HTERT RPE-1 (cell line): ENCODE measurements around the gene ATP2B3.

Experiments
- in situ Hi-C: fragments of 300-500 bp; cut with MboI; formaldehyde crosslinking; loops from 4 replicates; pipeline ENCODE4 v1.14.3; 2020; ENCODE audit warnings: low sequenced_read_pairs

The ATP2B3 gene

DNA sequence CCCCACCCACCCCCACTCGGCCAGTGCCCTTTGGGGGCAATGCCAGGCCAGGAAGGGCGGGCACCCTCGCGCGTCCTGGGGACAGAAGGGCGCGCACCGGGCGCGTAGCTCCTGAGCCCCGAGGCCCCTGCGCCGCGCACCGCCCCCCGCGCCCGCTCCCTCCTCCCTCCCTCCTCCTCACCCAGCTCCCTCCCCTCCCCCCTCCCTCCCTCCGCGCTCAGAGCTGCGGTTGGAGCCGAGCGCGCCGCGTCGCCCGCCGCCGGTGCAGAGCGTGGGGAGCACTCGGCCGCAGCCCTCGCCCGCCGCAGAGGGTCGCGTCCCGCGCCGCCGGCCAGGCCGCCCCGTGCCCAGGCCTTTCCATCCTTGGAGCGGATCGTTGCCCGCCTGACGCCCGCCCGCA lies at the start of gene ATP2B3:
Gene ATP2B3 (plus strand): TSS at position 220 of the 400 bp plus-strand sequence. CDS start 18,606 bp downstream, outside the sequence.
- in situ Hi-C loops: no loop called here

DNA sequence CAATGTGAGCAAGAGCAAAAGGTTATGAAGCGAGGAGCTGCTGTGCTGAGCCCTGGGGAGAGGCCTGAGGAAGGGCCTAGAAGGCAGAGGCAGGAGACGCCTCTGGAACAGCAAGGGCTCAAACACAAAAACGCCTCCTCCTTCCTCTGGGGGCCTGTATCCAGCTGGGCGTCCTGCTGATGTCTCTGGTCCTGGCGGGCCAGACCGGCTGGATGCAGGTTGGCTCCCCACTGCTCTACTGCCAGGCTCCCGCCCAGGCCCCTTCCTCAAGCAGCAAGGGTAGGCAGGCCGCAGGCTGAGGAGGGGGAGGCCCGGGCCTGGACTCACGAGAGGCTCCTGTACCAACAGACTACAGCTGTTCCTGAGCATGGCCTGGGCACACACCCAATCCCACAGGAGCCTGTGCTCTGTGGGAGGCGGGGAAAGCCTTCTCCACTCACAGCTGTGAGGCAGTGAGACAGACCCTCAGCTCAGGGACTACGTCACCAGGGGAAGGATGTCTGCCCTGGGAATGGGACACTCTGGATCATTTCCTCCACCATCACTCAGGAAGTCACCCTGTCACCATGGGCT lies 49.3 kb upstream of the ATP2B3 start:
- in situ Hi-C loops: no loop called here

DNA sequence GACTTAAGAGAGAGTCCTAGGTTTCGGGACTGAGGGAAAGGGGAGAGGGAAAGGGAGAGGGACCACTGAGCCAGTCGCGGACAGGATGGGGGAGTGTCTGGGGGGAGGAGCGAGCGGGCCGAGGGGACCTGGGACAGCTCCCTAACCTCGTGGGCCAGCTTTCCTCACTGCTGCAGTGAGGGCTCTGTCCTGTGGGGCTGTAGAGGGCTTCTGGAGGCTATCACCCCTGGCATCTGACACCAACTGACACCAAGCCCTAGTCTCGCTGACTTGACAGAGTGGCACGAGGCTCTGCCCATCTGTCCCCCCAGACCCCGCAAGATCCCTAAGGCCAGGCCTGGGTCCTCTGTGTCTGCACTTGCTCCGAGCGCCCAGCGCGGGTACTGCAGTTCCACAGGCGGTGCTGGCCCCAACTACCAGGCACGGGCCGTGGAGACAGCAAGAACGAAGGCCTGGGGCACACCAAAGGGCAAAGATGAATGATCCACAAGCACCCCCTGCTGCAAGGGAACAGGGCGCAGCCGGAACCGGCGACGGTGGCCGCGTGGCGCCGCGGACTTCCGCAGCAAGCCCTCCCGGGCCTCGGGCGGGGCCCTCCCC lies 47.5 kb upstream of the ATP2B3 start:
- in situ Hi-C loops: no loop called here

DNA sequence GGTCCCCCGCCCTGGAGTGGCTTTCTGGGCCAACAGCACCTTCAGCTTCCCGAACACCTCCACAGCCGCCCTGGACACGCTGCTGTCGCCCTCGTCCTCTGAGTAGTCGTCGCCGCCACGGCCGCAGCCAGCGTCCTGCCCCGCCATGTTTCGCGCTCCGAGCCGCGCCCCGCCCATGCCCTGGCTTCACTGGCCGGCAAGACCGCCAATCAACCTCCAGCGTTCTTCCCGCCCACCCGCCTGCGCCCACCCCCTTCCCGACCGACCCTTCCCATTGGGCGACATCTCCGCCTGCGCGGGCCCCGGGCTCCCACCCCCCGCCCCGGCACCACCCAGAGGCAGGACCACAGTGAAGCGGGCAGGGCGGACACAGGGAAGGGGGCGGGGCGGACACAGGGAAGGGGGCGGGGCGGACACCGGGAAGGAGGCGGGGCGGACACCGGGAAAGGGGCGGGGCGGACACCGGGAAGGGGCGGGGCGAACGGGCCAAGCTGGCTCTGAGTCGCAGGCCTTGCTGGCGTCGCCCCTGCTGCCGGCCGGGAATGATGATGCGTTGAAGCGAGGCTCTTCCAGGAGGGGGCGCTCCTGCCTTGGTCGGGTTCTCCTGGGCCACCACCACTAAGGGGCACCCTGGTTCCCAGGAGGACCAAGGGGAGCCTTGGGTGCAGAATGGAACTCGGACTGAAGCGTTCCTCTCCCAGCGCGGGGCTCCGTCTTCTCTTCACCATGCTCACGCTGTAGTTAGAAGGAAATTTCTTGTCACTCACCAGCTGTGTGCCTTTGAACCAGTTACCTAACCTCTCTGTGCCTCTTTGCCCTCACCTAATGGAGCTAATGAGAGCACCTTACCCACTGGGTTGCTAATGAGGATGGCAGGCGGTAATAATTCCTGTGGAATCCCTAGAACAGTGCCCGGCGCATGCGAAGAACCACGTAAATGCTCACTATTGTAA lies 46.8 kb upstream of the ATP2B3 start, which contains the start of gene HAUS7:
Gene HAUS7 (minus strand): TSS at position 166 of the 953 bp plus-strand sequence. CDS start 19 bp downstream, at position 147.
- in situ Hi-C loops: no loop called here

DNA sequence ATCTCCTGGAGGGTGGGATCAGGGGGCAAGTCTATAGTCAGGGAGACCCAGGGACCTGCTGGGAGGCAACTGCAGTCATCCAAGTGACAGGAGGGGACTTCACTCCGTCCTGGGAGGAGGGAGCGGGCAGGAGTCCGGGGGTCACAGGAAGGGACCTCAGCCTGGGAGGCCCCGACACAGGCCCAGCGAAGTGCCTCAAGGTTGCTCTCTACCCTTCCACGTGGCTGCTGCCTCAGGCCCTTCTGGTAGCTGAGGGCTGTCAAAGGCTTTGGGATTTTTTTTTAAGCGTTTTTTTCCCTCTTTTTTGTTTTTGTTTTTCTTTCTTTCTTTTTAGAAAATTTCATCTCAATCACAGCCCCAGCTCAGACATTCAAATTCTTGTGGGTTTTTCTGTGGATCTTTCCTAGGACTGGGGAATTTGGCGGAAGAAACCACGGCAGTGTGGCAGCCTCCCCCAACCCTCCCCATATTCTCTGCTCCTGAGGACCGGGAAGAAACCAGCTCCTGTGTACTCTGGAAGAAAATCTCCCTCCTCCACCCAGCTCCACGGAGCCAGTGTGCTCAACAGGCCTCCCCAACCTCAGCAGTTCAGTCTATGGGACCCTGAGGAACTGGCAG lies 45.7 kb upstream of the ATP2B3 start:
- in situ Hi-C loops: no loop called here

DNA sequence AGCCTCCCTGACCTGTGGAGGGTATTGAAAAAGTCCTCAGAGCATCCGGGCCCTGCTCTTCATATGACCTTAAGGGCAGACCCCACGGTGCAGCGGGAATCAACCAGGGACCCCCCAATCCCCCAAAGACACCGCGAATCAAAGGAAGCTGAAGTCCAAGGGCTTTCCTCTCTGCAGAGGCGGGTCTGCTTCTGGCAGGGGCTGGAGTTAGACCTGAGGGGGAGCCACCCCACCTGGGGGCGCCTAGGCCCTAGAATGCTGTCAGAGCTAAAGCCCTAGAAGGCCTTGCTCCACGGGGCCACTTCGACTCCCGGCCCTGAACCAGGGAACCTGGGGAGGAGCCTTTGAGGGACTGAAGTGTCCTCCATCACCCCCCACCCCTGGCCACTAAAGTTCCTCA lies 44.3 kb upstream of the ATP2B3 start:
- in situ Hi-C loops: no loop called here

DNA sequence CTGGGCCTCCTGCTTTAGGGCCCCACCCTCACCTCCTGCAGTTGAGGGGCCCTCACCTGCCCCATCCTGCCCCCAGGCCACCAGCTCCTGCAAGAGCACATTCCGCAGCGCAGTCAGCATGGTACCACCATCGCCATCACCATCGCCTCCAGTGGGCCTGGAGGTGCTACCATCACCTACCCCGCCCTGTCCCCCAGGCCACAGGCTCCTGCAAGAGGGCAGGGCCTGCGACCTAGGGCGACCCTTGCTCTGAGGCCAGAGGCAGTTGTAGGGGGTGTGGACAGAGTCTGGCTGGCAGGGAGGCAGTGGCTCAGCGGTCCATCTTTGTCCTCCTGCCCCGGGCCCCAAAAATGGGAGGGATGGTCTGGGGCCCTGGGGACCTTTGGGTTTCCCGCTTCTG lies 43.2 kb upstream of the ATP2B3 start:
- in situ Hi-C loops: no loop called here

DNA sequence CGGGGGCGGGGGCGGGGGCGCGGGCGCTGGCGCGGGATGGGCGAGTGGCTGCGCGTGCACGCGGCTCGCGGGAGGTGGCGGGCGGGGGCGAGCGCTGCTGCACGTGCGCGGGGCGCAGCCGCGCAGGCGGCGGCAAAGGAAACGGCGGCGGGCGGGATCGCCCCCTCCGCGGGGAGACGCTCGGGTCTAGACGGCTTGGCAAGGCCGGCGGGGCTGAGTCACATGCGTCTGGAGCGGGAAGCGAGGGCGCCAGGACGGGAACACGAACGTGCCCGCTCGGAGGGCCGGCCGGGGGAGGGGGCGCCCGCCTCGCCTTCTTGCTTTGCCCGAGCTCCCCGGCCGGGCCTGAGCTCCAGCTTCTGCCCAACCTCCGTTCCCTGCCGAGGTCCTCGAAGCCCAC lies 42.7 kb upstream of the ATP2B3 start:
- in situ Hi-C loops: no loop called here

DNA sequence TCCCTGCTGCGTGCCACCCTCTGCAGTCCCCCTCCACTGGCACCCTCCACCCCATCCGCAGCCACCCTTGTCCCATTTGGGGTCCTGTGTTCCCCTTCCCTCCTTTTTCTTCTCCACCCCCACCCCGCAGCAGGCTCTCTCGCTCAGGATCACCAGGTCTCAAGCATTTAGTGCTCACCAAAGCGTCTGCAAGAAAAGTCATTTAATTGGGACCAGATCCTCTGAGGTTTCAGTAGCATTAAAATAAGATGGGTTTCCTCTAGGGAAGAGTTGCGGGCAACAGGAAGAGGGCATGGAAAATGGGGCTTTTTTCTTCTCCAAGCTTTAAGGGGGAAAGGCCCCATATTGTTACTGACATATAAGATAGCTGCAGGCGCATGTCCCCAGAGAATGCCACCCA lies 42.2 kb upstream of the ATP2B3 start:
- in situ Hi-C loops: no loop called here

DNA sequence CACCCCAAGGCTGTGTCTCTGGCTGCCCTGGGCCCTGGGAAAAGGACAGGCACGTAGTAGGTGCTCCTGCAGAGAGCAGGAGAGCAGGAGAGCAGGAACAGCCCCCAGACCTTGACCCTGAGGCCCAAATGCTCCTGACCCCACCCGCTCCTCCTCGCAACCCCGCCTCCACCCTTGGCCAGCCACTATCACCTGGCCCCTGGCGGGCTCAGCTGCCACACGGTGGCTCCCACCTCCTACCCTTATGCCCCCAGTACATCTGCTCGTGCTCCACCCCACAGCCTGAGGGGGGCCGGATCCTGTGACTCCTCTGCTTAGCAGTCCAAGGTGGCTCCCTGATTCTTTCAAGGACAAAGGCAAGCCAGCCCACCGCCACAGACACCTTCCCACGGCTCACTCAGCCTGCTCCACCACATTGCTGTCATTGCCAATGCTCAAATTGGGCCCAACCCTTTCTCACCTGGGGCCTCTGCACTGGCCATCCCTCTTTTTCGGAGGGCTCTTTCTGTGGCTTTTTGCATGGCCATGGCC lies 41.6 kb upstream of the ATP2B3 start:
- in situ Hi-C loops: no loop called here

DNA sequence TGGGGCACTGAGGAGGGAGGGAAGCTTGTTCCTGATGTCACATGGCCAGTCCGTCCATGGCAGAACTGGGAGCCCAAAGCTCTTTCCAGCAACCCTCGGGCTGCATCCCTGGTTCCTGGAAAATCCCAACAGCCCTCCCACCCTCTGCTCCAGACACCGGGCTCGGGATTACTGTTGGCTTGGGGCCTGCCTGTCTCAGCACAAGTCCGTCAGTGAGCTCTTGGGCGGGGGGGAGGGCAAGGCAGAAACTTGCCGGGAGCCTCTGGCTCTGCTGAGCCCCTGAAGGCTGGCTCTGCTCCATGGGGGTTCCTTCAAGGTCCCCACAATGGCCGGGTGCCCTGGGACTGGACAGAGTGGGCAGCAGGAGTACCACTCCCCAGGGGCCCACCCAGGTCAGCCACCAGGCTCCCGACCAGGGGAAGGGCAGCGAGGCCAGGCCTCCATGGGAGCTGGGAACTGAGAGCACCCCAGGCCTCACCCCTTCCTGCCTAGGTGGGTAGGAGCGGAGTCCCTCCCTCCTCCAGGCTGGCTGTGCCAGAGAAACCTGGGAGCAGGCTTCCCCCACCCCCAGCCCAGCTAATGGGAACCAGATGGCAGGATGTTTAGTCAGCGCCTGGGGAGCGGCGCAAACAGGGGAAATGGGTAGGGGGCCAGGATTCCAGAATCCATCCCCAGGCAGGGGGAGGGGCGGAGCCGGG lies 40.6 kb upstream of the ATP2B3 start:
- in situ Hi-C loops: no loop called here

DNA sequence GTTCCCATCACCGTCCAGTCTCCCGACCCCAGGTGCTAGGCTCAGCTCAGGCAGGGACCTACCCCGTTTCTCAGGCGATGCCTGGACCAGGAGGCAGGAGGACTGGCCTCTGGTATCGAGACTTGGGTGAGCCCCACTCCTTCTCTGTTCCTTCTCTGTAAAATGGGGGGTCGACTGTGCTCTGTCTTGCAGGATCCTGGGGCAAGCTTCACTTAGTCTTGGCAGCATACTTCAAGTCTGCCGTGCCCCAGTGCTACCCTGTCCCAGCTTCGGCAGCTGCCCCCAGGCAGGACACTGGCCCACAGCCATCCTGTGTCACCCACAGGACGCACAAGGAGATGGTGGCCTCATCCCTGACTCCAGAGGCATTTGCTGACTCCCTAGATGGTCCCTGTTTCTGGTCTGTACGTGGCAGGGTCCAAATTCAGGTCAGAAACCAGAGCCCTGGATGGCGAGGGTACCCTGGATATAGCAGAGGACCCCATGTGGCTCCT lies 40.0 kb upstream of the ATP2B3 start:
- in situ Hi-C loops: no loop called here

DNA sequence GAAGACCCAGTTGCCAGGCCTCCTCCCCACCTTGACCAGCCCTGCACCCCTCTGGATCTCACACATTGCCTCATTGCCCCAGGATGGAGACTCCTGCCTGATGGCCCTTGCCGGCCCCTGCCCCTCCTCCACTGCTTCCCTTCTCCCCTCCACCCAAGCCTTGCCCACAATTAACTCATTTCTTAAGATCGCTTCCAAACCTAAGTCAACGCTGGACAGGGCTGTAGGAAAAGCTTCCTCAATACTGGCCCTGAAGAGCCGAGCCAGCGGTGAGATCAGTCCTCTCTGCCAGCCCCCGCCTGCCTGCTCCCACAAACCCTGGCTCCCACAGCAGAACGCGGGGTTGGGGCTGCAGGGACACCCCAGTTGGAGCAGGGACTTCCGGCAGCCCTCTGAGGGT lies 39.5 kb upstream of the ATP2B3 start:
- in situ Hi-C loops: no loop called here

DNA sequence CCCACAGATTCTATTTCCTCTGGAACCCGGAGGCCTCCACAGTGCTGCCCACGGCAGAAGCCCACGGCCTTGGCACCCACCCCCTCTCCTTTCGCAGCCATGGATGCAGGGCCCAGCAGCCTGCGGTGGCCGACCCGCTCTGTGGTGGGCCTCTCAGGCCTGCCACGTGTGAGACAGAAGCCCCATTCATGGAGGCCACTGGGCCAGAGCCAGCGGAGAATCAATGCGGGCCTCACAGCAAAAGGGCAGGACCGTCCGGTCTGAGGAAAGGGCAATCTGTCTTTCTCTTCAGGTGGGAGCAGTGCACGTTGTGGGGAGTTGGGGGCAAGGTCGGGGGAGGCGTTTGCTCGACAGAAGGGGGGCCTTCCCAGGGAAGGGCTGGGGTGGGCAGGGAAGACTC lies 38.7 kb upstream of the ATP2B3 start:
- in situ Hi-C loops: no loop called here

DNA sequence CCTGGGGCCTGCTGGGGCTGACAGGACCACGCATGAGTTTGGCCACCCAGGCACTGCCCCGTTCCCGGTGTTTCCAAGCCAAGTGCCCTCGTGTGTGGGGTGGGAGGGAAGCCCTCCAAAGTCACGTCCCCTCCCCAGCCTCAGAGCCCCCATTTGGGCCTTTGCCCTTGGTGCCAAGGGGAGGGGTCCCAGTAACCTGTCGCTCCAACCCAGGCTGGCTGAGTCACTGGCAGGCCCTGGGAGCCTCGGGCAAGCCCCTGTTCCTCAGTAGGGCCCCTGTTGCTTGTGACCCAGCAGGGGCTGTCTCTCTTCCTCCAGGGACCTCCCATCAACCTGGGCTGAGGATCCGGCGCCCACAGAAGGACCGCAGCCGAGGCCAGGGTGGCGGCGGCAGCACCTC lies 36.4 kb upstream of the ATP2B3 start:
- in situ Hi-C loops: no loop called here

DNA sequence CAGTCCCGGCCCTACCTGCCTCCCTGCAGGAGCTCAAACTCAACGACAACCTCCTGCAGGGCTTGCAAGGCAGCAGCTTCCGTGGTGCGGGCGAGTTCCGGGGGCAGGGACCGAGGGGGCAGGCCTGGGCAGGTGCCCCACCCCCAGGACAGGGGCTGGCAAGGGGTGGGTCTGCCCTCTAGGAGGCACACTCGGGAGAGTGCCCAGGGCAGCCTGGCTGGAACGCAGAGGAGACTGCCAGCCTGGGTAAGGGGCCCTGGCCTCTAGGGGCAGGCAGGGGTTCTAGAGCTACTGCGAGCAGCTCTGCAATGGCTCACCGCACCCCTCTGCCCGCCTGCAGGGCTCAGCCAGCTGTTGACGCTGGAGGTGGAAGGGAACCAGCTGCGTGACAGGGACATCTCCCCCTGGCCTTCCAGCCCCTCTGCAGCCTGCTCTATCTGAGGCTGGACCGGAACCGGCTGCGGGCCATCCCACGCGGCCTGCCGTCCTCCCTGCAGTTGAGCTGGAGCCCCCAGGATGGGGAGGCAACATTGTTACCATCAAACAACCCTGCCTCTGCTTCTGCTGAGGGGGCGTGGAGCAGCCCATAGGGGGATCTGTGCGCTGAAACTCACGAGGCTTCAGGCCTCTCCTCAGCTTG lies 34.9 kb upstream of the ATP2B3 start:
- in situ Hi-C loops: no loop called here

DNA sequence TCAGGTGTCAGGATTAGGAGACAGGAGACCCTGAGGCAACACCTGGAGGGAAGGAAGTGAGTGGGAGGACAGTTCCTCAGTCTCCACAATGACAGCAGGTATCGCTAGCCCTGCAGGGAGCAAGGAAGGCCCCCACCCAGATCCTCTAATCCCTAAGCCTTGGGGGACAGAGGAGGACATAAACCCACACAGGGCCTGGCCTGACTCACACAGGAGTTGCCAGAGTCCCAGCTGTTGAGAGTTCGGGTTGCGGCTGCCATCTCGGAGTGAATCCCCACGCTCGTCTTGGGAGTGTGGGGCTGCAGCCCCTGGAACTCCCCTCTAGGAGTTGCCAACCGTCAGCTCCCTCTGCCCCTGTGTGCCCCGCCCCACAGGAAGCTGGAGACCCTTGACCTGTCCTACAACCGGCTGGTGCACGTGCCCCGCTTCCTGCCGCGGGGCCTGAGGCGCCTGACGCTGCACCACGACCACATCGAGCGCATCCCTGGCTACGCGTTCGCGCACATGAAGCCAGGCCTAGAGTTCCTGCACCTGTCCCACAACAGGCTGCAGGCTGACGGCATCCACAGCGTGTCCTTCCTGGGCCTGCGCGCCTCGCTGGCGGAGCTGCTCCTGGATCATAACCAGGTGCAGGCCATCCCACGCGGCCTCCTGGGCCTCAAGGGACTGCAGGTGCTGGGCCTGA lies 31.9 kb upstream of the ATP2B3 start:
- in situ Hi-C loops: no loop called here

DNA sequence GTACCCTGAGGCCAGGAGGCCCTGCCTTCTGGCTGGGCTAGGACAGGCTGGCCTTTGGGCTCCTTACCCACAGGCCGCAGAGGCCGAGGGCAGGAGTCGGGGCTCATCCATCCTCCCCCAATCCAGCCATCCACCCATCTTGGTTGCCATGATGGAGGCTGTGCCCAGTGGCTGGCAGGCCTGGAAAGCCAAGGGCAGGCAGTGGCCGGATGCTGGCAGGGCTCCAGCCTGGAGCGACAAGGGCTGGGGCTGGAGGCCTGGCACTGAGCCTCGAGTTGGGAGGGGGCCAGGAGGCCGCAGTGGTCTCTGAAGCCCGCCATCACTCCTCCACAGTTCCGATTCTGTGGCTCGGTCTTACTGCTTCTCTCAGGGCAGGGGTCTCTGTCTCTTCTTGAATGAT lies 31.3 kb upstream of the ATP2B3 start:
- in situ Hi-C loops: no loop called here

DNA sequence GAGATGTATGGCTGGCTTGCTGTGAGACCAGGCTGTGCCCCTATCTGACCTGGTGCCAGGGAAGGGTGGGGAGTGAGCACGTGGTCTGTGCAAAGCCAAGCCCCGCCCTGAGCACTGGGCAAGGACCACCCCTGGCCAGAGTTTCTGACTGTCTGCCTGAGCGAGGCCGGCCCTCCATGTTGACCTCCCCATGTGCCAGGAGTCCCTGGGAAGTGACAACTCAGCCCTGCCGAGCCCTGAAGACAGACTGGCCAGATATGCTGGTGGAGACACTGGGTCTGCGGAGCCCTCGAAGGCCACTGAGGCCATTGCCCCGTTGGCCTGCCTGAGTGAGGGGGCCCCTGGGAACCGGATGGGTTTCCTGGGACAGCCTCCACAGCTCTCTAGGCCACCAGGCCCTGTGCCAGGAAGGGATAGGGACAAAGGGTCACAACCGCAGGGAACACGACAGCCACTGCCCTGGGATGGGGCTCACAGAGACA lies 29.8 kb upstream of the ATP2B3 start:
- in situ Hi-C loops: no loop called here
